ENCODE results near the gene AKR7A2. TPM values are rescaled to one million over a fixed set of nuclear protein-coding genes. Genes with fewer than 3 reads are reported as not detected.

AKR7A2 gene
- total and polyA plus RNA-seq, 9 of the 15 experiments (the other 6 are each of a cell fraction or from before 2014, with no cell fraction given) = 2.0 to 78.4 (median 49.4) TPM

GRCh38 chr1:19342894-19343616 is 31.1 kb upstream of the AKR7A2 start:
- FAIRE-seq = no peak

More at GRCh38 chr1:19342894-19343616, 31.1 kb upstream of the AKR7A2 start:
- intact Hi-C loops (cut with micrococcal nuclease) = loop anchor here (5.0 kb wide), 1 partner anchor 239 kb away; no protein-coding TSS in a partner anchor
- CTCF ChIA-PET (ENCODE audit: low intra/inter-chr PET ratio) = interaction anchor here (2.7 kb wide), 1 partner anchor 308 kb away, joined by 29 read pairs; no protein-coding TSS in a partner anchor
- H3K9me3 ChIP-seq (replicated peaks; ENCODE audit: control insufficient read depth, insufficient read depth, low read depth, low read length) = no peaks in the 10 kb centered on the region
- 83% methylated on average over 30 of the region's 33 CpGs for WGBS (ENCODE audit: insufficient coverage, low coverage, missing lambda C conversion rate)
- H3K79me2 ChIP-seq (ENCODE audit: control insufficient read depth, insufficient read depth, low read length) = no peaks in the 10 kb centered on the region
- BruUV-seq (replicated peaks) = no TSS peak
- in situ Hi-C loops (cut with MboI) = loop anchor here (5.0 kb wide), 1 partner anchor 309 kb away; no protein-coding TSS in a partner anchor
- no peak for DNase-seq (ENCODE audit: extremely low read depth in 1 of 4, low spot score in 3 of 4)
- no peak overlapping the region for H2AFZ ChIP-seq (ENCODE audit: low read depth, low read length)
- H4K20me1 ChIP-seq (replicated peaks; ENCODE audit: control insufficient read depth, insufficient read depth, low read length) = peaks cover 14% of the 10 kb centered on the region; the same call in 1 of the 2 replicates
- H3K9me1 ChIP-seq (ENCODE audit: control insufficient read depth, insufficient read depth, low read length) = peaks cover 11% of the 10 kb centered on the region
- no peak overlapping the region for H3K4me3 ChIP-seq
- H3K36me3 ChIP-seq (ENCODE audit: control insufficient read depth, insufficient read depth, low read length) = peaks cover 49% of the 10 kb centered on the region; the same call in 2 of the 3 replicates
- no peaks in the 10 kb centered on the region for H3K27me3 ChIP-seq (ENCODE audit: control insufficient read depth in 2 of 2, insufficient read depth in 2 of 2, low read length in 2 of 2)
- H3K4me1 ChIP-seq (replicated peaks in 1 of 2; ENCODE audit: control insufficient read depth in 2 of 2, insufficient read depth in 2 of 2, low read length in 2 of 2) = peaks cover 4 to 49% of the 10 kb centered on the region in 2 experiments; a peak in 4 of 5 replicates
- no peak overlapping the region for H3K4me2 ChIP-seq (ENCODE audit: insufficient read depth, low read length)
- POLR2A ChIA-PET = interaction anchor here (0.5 to 1.0 kb wide), 3 partner anchors 12 to 316 kb away, joined by 3 to 4 read pairs (median 3); no protein-coding TSS in a partner anchor
- H3K9ac ChIP-seq (ENCODE audit: insufficient read depth in 1 of 2, low read depth in 2 of 2, low read length in 2 of 2) = no peak overlapping the region
- H3K27ac ChIP-seq (ENCODE audit: extremely low read depth, low read depth, low read length) = no peak overlapping the region
- peak; percentile 3 for TF ChIP-seq RBM22 (IDR thresholded peaks at IDR 0.05; ENCODE audit: low read depth, low read length, poor library complexity, severe bottlenecking)
- TF ChIP-seq NFE2L1 (tag; IDR thresholded peaks at IDR 0.05; ENCODE audit: borderline replicate concordance, low read depth) = no peak
- peak; percentile 45; the same call in 1 of the 2 replicates for TF ChIP-seq POLR2G (IDR thresholded peaks at IDR 0.05; ENCODE audit: low read depth, low read length)
- ATAC-seq = no peak

All from K562 (cell line).